Cardiac fibroblast (primary cell): Measurements from ENCODE around the gene ARF6.
A peak's percentile ranks its signal among the peaks of the same experiment; 100 is the strongest.

Source experiments
- DNase-seq, 2 donors: peaks; one replicate each; pipeline versions ENCODE4 v3.0.0 to v3.0.0-alpha.2; 2010; ENCODE audit warnings: low read depth in 2 of 2
- H3K4me3 ChIP-seq, 2 donors: replicated peaks in 1 of 2; 1 replicate in 1 of 2; 2 replicates in 1 of 2; pipeline ENCODE4 v1.5.1; 2011; ENCODE audit warnings: low read depth in 2 of 2, low read length in 2 of 2, mild to moderate bottlenecking in 2 of 2, moderate library complexity in 1 of 2
- TF ChIP-seq, protein P1 (sequence below): IDR thresholded peaks from one replicate; pipeline ENCODE4 v1.5.1; 2011; ENCODE audit warnings: low read depth, mild to moderate bottlenecking, low read length, inconsistent platforms

The ARF6 gene

DNA sequence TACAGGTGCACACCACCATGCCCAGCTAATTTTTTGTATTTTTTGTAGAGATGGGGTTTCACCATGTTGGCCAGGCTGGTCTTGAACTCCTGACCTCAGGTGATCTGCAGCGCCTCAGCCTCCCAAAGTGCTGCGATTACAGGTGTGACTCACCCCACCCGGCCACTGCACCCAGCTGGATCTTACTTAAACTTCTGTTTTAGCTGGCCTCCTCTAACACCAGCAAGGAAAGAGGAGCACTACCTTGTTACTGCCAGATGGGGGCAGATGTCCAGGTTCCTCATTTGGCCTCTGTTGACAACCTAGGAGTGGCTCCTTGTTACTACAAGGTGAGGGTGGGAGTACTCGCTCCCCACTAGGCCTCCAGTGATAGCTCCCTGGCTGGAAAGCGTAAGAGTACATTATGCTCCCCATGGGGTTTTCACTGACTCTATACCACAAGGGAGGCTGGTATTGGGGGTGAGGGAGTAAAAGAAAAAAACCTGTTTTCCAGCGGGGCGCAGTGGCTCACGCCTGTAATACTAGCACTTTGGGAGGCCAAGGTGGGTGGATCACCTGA lies 13.2 kb upstream of the ARF6 start:
- peak; percentile 70 to 81 for DNase-seq
- no peak overlapping the region for H3K4me3 ChIP-seq
- TF ChIP-seq, protein P1, sequence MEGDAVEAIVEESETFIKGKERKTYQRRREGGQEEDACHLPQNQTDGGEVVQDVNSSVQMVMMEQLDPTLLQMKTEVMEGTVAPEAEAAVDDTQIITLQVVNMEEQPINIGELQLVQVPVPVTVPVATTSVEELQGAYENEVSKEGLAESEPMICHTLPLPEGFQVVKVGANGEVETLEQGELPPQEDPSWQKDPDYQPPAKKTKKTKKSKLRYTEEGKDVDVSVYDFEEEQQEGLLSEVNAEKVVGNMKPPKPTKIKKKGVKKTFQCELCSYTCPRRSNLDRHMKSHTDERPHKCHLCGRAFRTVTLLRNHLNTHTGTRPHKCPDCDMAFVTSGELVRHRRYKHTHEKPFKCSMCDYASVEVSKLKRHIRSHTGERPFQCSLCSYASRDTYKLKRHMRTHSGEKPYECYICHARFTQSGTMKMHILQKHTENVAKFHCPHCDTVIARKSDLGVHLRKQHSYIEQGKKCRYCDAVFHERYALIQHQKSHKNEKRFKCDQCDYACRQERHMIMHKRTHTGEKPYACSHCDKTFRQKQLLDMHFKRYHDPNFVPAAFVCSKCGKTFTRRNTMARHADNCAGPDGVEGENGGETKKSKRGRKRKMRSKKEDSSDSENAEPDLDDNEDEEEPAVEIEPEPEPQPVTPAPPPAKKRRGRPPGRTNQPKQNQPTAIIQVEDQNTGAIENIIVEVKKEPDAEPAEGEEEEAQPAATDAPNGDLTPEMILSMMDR = peak; percentile 78

GRCh38 chr14:49880267-49881064 lies 12.4 kb upstream of the ARF6 start:
- no peak overlapping the region for H3K4me3 ChIP-seq
- TF ChIP-seq, protein P1 = no peak
- DNase-seq = no peak

GRCh38 chr14:49881350-49882001 lies 11.4 kb upstream of the ARF6 start:
- no peak for DNase-seq
- no peak overlapping the region for H3K4me3 ChIP-seq
- TF ChIP-seq, protein P1 = no peak

DNA sequence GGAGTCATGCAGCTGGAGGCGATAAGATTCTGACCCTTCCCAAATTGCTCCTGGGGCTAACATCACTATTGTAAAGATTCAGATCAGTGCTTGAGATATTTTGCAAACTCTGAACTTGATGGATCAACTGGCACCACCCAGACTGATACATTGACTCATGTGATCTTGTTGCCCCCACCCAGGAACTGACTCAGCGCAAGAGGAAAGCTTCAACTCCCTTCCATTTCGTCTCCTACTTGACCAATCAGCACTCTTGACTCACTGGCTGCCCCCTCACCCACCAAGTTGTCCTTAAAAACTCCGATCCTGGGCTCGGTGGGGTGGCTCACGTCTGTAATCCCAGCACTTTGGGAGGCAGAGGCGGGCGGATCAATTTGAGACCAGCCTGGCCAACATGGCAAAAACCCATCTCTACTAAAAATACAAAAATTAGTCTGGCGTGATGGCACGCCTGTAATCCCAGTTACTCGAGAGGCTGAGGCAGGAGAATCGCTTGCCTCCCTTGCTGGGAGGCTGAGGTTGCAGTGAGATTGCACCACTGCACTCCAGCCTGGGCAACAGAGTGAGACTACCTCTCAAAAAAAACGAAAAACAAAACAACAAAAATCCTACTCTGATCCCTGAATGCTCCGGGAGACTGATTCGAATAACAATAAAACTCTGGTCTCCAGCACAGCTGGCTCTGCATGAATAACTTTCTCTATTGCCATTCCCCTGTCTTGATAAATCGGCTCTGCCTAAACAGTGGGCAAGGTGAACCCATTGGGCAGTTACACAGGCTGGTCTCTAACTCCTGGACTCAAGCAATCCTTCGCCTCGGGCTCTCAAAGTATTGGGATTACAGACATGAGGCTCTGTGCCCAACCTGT lies 9.8 kb upstream of the ARF6 start:
- TF ChIP-seq, protein P1 = no peak
- peak in 1 of 2 donors; percentile 69 for DNase-seq
- H3K4me3 ChIP-seq = no peak overlapping the region

DNA sequence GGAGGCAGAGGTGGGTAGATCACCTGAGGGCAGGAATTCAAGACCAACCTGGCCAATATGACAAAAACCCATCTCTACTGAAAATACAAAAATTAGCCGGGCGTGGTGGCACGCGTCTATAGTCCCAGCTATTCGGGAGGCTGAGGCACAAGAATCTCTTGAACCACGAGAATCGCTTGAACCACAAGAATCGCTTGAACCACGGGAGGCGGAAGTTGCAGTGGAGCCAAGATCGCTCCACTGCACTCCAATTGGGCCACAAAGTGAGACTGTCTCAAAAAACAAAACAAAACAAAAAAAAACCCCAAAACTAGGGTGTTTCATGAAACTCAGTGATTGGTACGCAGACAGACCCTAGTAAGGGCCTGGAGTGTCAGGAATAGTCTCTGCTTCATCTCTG lies 6.4 kb upstream of the ARF6 start:
- no peak for DNase-seq
- H3K4me3 ChIP-seq = no peak overlapping the region
- TF ChIP-seq, protein P1 = no peak

- TF ChIP-seq, protein P1 = no peak
- no peak for DNase-seq
Measured at GRCh38 chr14:49888293-49888692, 4.6 kb upstream of the ARF6 start.

More at GRCh38 chr14:49888293-49888692, 4.6 kb upstream of the ARF6 start:
- no peak overlapping the region for H3K4me3 ChIP-seq
